Trophoblast cell (in vitro differentiated cells and primary cell): ENCODE results near the gene COL6A3.

ENCODE experiments used
- DNase-seq, 2 donors: peaks; one replicate each; pipeline ENCODE4 v3.0.0-alpha.2; 2016
- H2AFZ ChIP-seq: 2 replicates; pipeline ENCODE4 v1.6.1; 2013; ENCODE audit warnings: low read length, moderate library complexity, mild to moderate bottlenecking; ENCODE audit not compliant: insufficient read depth, poor library complexity
- H2AK5ac ChIP-seq: 2 replicates; pipeline ENCODE4 v1.6.1; 2013; ENCODE audit warnings: mild to moderate bottlenecking, low read length
- H2BK120ac ChIP-seq: 2 replicates; pipeline ENCODE4 v1.6.1; 2013; ENCODE audit warnings: low read length, mild to moderate bottlenecking, moderate library complexity; ENCODE audit not compliant: insufficient read depth, poor library complexity
- H2BK12ac ChIP-seq: 2 replicates; pipeline ENCODE4 v1.6.1; 2013; ENCODE audit warnings: mild to moderate bottlenecking, low read length, moderate library complexity
- H2BK5ac ChIP-seq: 2 replicates; pipeline ENCODE4 v1.6.1; 2013; ENCODE audit warnings: low read length, low read depth, moderate library complexity, mild to moderate bottlenecking; ENCODE audit not compliant: poor library complexity
- H3K14ac ChIP-seq: 2 replicates; pipeline ENCODE4 v1.6.1; 2013; ENCODE audit warnings: mild to moderate bottlenecking, low read length
- H3K18ac ChIP-seq: 2 replicates; pipeline ENCODE4 v1.6.1; 2013; ENCODE audit warnings: mild to moderate bottlenecking, low read length
- H3K23ac ChIP-seq: 2 replicates; pipeline ENCODE4 v1.6.1; 2013; ENCODE audit warnings: low read length
- H3K27ac ChIP-seq: 2 replicates; pipeline ENCODE4 v1.5.1; 2013; ENCODE audit warnings: low read depth, mild to moderate bottlenecking, inconsistent platforms, low read length, moderate library complexity
- H3K27me3 ChIP-seq: 2 replicates; pipeline ENCODE4 v1.6.1; 2013; ENCODE audit warnings: inconsistent platforms, mild to moderate bottlenecking, low read length, moderate library complexity; ENCODE audit not compliant: insufficient read depth
- H3K36me3 ChIP-seq, 2 experiments: 1 replicate in 1 of 2; 2 replicates in 1 of 2; pipeline ENCODE4 v1.6.1; 2013; ENCODE audit warnings: low read length in 2 of 2, mild to moderate bottlenecking in 2 of 2, moderate library complexity in 1 of 2; ENCODE audit not compliant: insufficient read depth in 2 of 2, control insufficient read depth in 1 of 2
- H3K4ac ChIP-seq: 2 replicates; pipeline ENCODE4 v1.6.1; 2013; ENCODE audit warnings: low read depth, mild to moderate bottlenecking, low read length, moderate library complexity
- H3K4me1 ChIP-seq, 2 experiments: 1 replicate in 1 of 2; 2 replicates in 1 of 2; pipeline ENCODE4 v1.6.1; 2013; ENCODE audit warnings: low read length in 2 of 2, mild to moderate bottlenecking in 2 of 2, moderate library complexity in 1 of 2; ENCODE audit not compliant: insufficient read depth in 2 of 2, control insufficient read depth in 1 of 2
- H3K4me2 ChIP-seq: 2 replicates; pipeline ENCODE4 v1.6.1; 2013; ENCODE audit warnings: inconsistent platforms, mild to moderate bottlenecking, low read length, moderate library complexity
- H3K4me3 ChIP-seq: 2 replicates; pipeline ENCODE4 v1.5.1; 2013; ENCODE audit warnings: mild to moderate bottlenecking, low read depth, low read length, inconsistent platforms
- H3K79me1 ChIP-seq: one replicate; pipeline ENCODE4 v1.6.1; 2013; ENCODE audit warnings: low read length
- H3K79me2 ChIP-seq: 2 replicates; pipeline ENCODE4 v1.6.1; 2013; ENCODE audit warnings: low read length, mild to moderate bottlenecking; ENCODE audit not compliant: control insufficient read depth, insufficient read depth, poor library complexity
- H3K9ac ChIP-seq: 2 replicates; pipeline ENCODE4 v1.6.1; 2013; ENCODE audit warnings: mild to moderate bottlenecking, low read length
- H3K9me3 ChIP-seq: 2 replicates; pipeline ENCODE4 v1.6.1; 2013; ENCODE audit warnings: low read depth, mild to moderate bottlenecking, control low read depth, inconsistent platforms, low read length; ENCODE audit not compliant: insufficient read depth
- H4K12ac ChIP-seq: 2 replicates; pipeline ENCODE4 v1.6.1; 2013; ENCODE audit warnings: low read depth, mild to moderate bottlenecking, low read length, moderate library complexity
- H4K8ac ChIP-seq: 2 replicates; pipeline ENCODE4 v1.6.1; 2013; ENCODE audit warnings: low read depth, mild to moderate bottlenecking, low read length, moderate library complexity
- H4K91ac ChIP-seq: one replicate; pipeline ENCODE4 v1.6.1; 2013; ENCODE audit warnings: low read depth, mild to moderate bottlenecking, low read length, moderate library complexity
- WGBS: extraction: QIAGEN DNeasy Blood & Tissue Kit; methylation state at CpG from one replicate; pipeline ENCODE4 v1.1.7; 2013; ENCODE audit warnings: missing lambda C conversion rate; ENCODE audit not compliant: insufficient read length, insufficient coverage; ENCODE audit errors: extremely low coverage; 5-methylcytosine and 5-hydroxymethylcytosine counted together

COL6A3 gene

DNA sequence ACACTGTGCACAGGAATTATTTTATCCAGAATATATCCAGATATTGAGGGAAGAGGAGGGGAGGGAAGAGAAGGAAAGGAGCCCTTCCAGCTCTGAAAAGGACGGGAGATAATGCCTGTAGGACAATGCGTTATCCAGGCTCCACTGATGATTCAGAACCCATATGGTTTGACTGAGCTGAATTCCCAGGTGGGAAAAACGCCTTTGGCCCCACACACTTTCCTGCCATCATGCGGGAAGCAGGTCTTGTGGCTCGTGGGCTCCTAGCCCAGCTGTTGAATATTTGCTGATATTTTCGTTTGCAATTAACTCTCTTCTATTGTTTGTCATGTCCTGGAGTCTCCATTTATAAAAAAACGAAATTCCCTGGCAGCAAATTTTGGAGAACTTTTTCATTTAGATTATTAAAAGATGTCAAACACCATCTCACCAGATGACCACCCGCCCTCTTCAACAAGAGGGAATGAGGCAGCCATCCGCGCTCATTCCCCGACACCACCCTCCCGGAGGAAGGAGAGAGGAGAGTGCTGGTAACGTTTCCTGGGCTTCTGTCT lies 8.9 kb downstream of the COL6A3 start:
- Histone ChIP-seq H3K27ac (no peak overlapping the region), H3K4me2 (no peak overlapping the region), H3K4me1 (peaks cover 0 to 5% of the 10 kb centered on the region in 2 experiments), H2AFZ (no peak overlapping the region), H3K23ac (no peak overlapping the region), H2BK120ac (no peak overlapping the region), H3K36me3 (peaks cover 2% of the 10 kb centered on the region in 2 experiments), H3K27me3 (no peaks in the 10 kb centered on the region), H3K9ac (no peak overlapping the region), H3K9me3 (no peaks in the 10 kb centered on the region), H4K12ac (no peak overlapping the region), H4K91ac (no peak overlapping the region), H2BK5ac (no peak overlapping the region), H3K18ac (no peak overlapping the region), H2AK5ac (no peak overlapping the region), H3K4me3 (no peak overlapping the region), H3K79me2 (no peaks in the 10 kb centered on the region), H3K79me1 (peaks cover 5% of the 10 kb centered on the region), H3K14ac (no peak overlapping the region), H3K4ac (no peak overlapping the region), H2BK12ac (peak overlapping the region; percentile 56), H4K8ac (no peak overlapping the region)
- DNase-seq = peak; percentile 66 to 74
- no CpG with 5 or more reads among the region's 13 CpGs for WGBS

DNA sequence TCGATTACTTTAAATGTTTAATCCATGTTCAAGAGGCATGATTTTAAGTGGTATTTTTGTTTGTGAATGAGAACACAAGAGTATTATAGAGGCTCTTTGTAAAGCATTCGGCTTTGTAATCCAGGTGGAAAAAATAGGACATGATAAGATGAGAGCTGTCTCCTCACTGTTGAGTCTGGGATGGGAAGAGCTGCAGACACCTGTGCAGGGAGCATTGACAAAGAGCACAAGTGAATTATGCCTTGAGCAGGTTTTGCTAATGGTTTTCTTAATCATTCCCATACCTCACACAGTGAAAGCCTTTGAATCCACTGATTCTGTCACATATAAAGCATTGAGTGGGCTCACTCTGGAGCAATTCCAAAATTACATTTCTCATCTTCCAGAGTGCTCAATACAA lies 9.6 kb downstream of the COL6A3 start:
- H3K18ac ChIP-seq = no peak overlapping the region
- H3K27me3 ChIP-seq = no peaks in the 10 kb centered on the region
- H4K8ac ChIP-seq = no peak overlapping the region
- no peak overlapping the region for H2BK120ac ChIP-seq
- no peak for DNase-seq
- H3K36me3 ChIP-seq = peaks cover 2% of the 10 kb centered on the region in 2 experiments
- no peak overlapping the region for H2AFZ ChIP-seq
- H3K79me1 ChIP-seq = peaks cover 5% of the 10 kb centered on the region
- H3K27ac ChIP-seq = no peak overlapping the region
- no peak overlapping the region for H2BK12ac ChIP-seq
- no peak overlapping the region for H4K91ac ChIP-seq
- no peak overlapping the region for H3K23ac ChIP-seq
- WGBS = no CpG with 5 or more reads among the region's 2 CpGs
- no peak overlapping the region for H3K4ac ChIP-seq
- H3K4me2 ChIP-seq = no peak overlapping the region
- H2AK5ac ChIP-seq = no peak overlapping the region
- no peak overlapping the region for H3K9ac ChIP-seq
- no peaks in the 10 kb centered on the region for H3K9me3 ChIP-seq
- peaks cover 0 to 5% of the 10 kb centered on the region in 2 experiments for H3K4me1 ChIP-seq
- no peak overlapping the region for H3K4me3 ChIP-seq
- no peak overlapping the region for H3K14ac ChIP-seq
- no peaks in the 10 kb centered on the region for H3K79me2 ChIP-seq
- no peak overlapping the region for H2BK5ac ChIP-seq
- no peak overlapping the region for H4K12ac ChIP-seq

DNA sequence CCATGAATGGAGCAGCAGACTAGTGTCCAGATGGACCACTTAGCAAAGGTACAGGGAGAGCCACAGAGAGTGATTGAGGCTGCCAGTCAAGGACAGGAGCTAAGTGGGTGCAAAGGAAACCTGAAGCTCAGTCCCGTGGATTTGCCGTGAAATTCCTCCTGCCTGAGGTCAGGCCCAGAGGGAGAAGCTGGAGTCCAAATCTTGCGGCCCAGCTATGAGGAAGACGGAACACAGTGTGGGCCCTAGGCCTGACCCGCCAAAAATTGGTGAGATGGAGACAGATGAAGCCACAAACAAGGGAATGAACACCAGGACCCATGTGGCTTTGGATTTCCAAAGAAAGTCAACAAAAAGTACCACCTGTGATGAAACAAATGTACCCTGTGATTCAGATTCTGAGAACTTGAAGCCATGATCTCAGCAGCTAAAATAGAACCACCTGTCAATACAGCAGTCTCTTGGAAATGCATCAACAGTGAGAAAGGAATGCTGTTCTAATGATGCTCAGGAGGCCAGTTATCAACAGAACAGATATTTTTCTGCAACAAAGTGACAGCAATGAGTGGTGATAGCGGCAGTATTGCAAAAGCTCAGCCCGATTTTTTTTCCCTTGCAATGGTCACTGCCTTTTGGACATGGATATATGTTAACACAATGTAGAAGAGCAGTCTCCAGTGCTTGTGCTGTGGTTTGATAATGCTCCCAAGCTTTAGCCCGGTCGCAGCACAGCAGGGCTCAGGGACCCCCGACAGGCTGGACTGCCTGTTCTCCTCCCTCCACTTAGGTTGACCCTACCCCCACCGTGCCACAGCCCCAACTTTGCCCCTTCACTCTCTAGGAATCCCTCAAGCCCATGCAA lies 10.7 kb downstream of the COL6A3 start:
- H2AK5ac ChIP-seq = no peak overlapping the region
- no CpG with 5 or more reads among the region's 11 CpGs for WGBS
- H3K27me3 ChIP-seq = no peaks in the 10 kb centered on the region
- H3K79me2 ChIP-seq = no peaks in the 10 kb centered on the region
- peak overlapping the region; percentile 9 for H3K4ac ChIP-seq
- no peak overlapping the region for H4K91ac ChIP-seq
- H4K8ac ChIP-seq = no peak overlapping the region
- no peak overlapping the region for H2BK12ac ChIP-seq
- no peak overlapping the region for H2BK120ac ChIP-seq
- no peaks in the 10 kb centered on the region for H3K9me3 ChIP-seq
- no peak overlapping the region for H3K4me2 ChIP-seq
- no peak overlapping the region for H2BK5ac ChIP-seq
- H3K18ac ChIP-seq = no peak overlapping the region
- H3K14ac ChIP-seq = no peak overlapping the region
- no peak overlapping the region for H3K9ac ChIP-seq
- H3K4me1 ChIP-seq = peaks cover 0 to 5% of the 10 kb centered on the region in 2 experiments
- H2AFZ ChIP-seq = no peak overlapping the region
- no peak overlapping the region for H4K12ac ChIP-seq
- no peak overlapping the region for H3K27ac ChIP-seq
- DNase-seq = no peak
- no peak overlapping the region for H3K4me3 ChIP-seq
- peaks cover 4% of the 10 kb centered on the region for H3K79me1 ChIP-seq
- peaks cover 2% of the 10 kb centered on the region in 2 experiments for H3K36me3 ChIP-seq
- no peak overlapping the region for H3K23ac ChIP-seq

DNA sequence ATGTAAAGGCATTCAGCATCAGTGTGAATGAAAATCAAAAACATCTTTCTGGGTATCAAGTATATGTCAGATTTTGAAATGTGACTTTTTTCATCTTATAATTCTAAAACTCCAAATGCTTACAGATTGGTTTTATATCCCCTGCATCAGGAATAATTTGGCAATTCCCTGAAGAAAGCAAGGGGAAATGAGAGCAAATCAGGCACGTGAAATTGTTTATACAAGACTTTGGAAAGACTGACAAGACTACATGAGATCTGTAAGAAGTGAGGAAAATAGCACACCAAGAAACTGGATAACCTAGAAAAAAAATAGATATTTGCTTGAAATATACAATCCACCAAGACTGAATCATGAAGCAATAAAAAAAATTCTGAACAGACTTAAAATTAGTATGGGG lies 13.8 kb downstream of the COL6A3 start:
- H4K91ac ChIP-seq = no peak overlapping the region
- no peak overlapping the region for H4K12ac ChIP-seq
- no peak overlapping the region for H2BK5ac ChIP-seq
- H3K4me3 ChIP-seq = no peak overlapping the region
- H3K36me3 ChIP-seq = peaks cover 5 to 7% of the 10 kb centered on the region in 2 experiments
- no peak overlapping the region for H3K18ac ChIP-seq
- H4K8ac ChIP-seq = no peak overlapping the region
- no peak overlapping the region for H2AK5ac ChIP-seq
- no peak for DNase-seq
- no peak overlapping the region for H3K9ac ChIP-seq
- H3K27me3 ChIP-seq = no peaks in the 10 kb centered on the region
- H3K9me3 ChIP-seq = no peaks in the 10 kb centered on the region
- no peak overlapping the region for H2AFZ ChIP-seq
- no peak overlapping the region for H3K4me2 ChIP-seq
- H3K79me1 ChIP-seq = no peaks in the 10 kb centered on the region
- no peaks in the 10 kb centered on the region for H3K79me2 ChIP-seq
- no peak overlapping the region for H3K27ac ChIP-seq
- no peak overlapping the region for H3K4ac ChIP-seq
- H2BK120ac ChIP-seq = no peak overlapping the region
- no peak overlapping the region for H3K14ac ChIP-seq
- no peak overlapping the region for H2BK12ac ChIP-seq
- H3K23ac ChIP-seq = no peak overlapping the region
- WGBS = no CpG with 5 or more reads among the region's 1 CpG
- peaks cover 0 to 2% of the 10 kb centered on the region in 2 experiments for H3K4me1 ChIP-seq
